ENCODE measurements around the gene BIVM. TPM values are rescaled to one million over a fixed set of nuclear protein-coding genes. Genes with fewer than 3 reads are reported as not detected.

The BIVM gene
- total and polyA plus RNA-seq, 4 donors, result 7.4 to 17.8 (median 11.3) TPM

GRCh38 chr13:102881819-102882686, 83.1 kb downstream of the BIVM start:
- Histone ChIP-seq H3K27me3 (ENCODE audit: control insufficient read depth in 4 of 4, insufficient read depth in 4 of 4, low read length in 3 of 4) (no peaks in the 10 kb centered on the region), H3K36me3 (ENCODE audit: control insufficient read depth in 4 of 4, insufficient read depth in 3 of 4, low read depth in 1 of 4, low read length in 3 of 4) (peaks cover 0 to 3% (median 0%) of the 10 kb centered on the region in 4 donors), H3K4me3 (ENCODE audit: low read depth in 1 of 3, low read length in 3 of 3) (no peak overlapping the region), H3K27ac (ENCODE audit: low read depth in 1 of 2, low read length in 2 of 2) (no peak overlapping the region), H3K9ac (ENCODE audit: low read depth in 1 of 2, low read length in 2 of 2) (no peak overlapping the region), H3K9me3 (ENCODE audit: control insufficient read depth in 4 of 4, low read length in 3 of 4) (no peaks in the 10 kb centered on the region), H3K4me1 (ENCODE audit: control insufficient read depth in 4 of 4, insufficient read depth in 4 of 4, low read length in 3 of 4) (no peaks in the 10 kb centered on the region)
- TF ChIP-seq YY1 (IDR thresholded peaks at IDR 0.05) (no peak), TAF1 (conservative IDR thresholded peaks at IDR 0.05) (no peak), ZBTB33 (IDR thresholded peaks at IDR 0.05) (no peak), EGR1 (IDR thresholded peaks at IDR 0.05; ENCODE audit: low read depth in 2 of 2) (no peak), FOXA2 (IDR thresholded peaks at IDR 0.05) (no peak), JUND (IDR thresholded peaks at IDR 0.05) (no peak), CTCF (IDR thresholded peaks at IDR 0.05; ENCODE audit: low read depth, low read length, missing input control) (no peak), HNF4G (IDR thresholded peaks at IDR 0.05) (no peak), RAD21 (IDR thresholded peaks at IDR 0.05) (no peak), ATF3 (IDR thresholded peaks at IDR 0.05) (no peak), NR2F2 (IDR thresholded peaks at IDR 0.05) (no peak), FOXA1 (IDR thresholded peaks at IDR 0.05) (no peak), HNF4A (conservative IDR thresholded peaks at IDR 0.05) (no peak), SP1 (IDR thresholded peaks at IDR 0.05) (no peak), RXRA (IDR thresholded peaks at IDR 0.05) (no peak), REST (IDR thresholded peaks at IDR 0.05) (no peak), GABPA (IDR thresholded peaks at IDR 0.05 in 1 of 2, conservative IDR thresholded peaks at IDR 0.05 in 1 of 2) (no peak), MAX (IDR thresholded peaks at IDR 0.05) (no peak)
- no peak for DNase-seq (ENCODE audit: low spot score)
- 60% methylated on average over 4 of the region's 4 CpGs for WGBS

Other genes with a start within 250 kb of the BIVM start
- gene TPP2, start 202.1 kb upstream of the BIVM start, total RNA-seq, result 10 to 100 TPM; 28.2 to 55.6 TPM
- gene TPP2, start 202.1 kb upstream of the BIVM start, polyA plus RNA-seq, result 10 to 100 TPM; 14.0 to 16.6 TPM
- under 1 TPM in 1 of 2 donors, not detected in 1; 0.09 TPM for gene METTL21C, start 104.1 kb upstream of the BIVM start, total RNA-seq
- gene METTL21C, start 104.1 kb upstream of the BIVM start, polyA plus RNA-seq, result not detected
- 10 to 100 TPM in 1 of 2 donors, 1 to 10 TPM in 1; 9.9 to 12.8 TPM for gene TEX30, start 25.3 kb upstream of the BIVM start, total RNA-seq
- gene TEX30, start 25.3 kb upstream of the BIVM start, polyA plus RNA-seq, result 10 to 100 TPM; 11.6 to 28.2 TPM
- gene POGLUT2, start 143 bp upstream of the BIVM start, total RNA-seq, result 1 to 10 TPM; 7.3 to 7.5 TPM
- 1 to 10 TPM; 4.0 to 4.7 TPM for gene POGLUT2, start 143 bp upstream of the BIVM start, polyA plus RNA-seq
- gene ERCC5, start 46.9 kb downstream of the BIVM start, total RNA-seq, result 10 to 100 TPM; 30.8 to 44.8 TPM
- gene ERCC5, start 46.9 kb downstream of the BIVM start, polyA plus RNA-seq, result 10 to 100 TPM; 17.7 to 18.6 TPM